Sigmoid colon (tissue), 7 donors: ENCODE results near the gene ATP2A2. TPM values are rescaled to one million over a fixed set of nuclear protein-coding genes. Genes with fewer than 3 reads are reported as not detected.

Experiments
- DNase-seq: peaks from one replicate; pipeline ENCODE4 v3.0.0-alpha.2; 2019
- H3K27ac ChIP-seq, 4 donors: fragments of 200-600 bp; sonication (generic); one replicate each; pipeline ENCODE4 v1.5.1; 2016 to 2019; ENCODE audit warnings: mild to moderate bottlenecking in 1 of 4
- H3K27me3 ChIP-seq, 3 donors: fragments of 200-600 bp; sonication (generic); one replicate each; pipeline ENCODE4 v1.5.1; 2019; ENCODE audit warnings: mild to moderate bottlenecking in 1 of 3
- H3K36me3 ChIP-seq, 4 donors: fragments of 200-600 bp; sonication (generic); one replicate each; pipeline ENCODE4 v1.5.1; 2016 to 2019
- H3K4me1 ChIP-seq, 4 donors: fragments of 200-600 bp; sonication (generic); one replicate each; pipeline ENCODE4 v1.5.1; 2017 to 2019
- H3K4me3 ChIP-seq, 4 donors: fragments of 200-600 bp; sonication (generic); one replicate each; pipeline ENCODE4 v1.5.1; 2017 to 2019; ENCODE audit warnings: mild to moderate bottlenecking in 2 of 4, moderate library complexity in 1 of 4
- H3K9me3 ChIP-seq, 4 donors: fragments of 200-600 bp in 3 of 4; sonication (generic) in 3 of 4; one replicate each; pipeline versions ENCODE4 v1.5.1 to v1.6.1; 2013 to 2019
- EP300 ChIP-seq, 4 donors: sonication (generic); formaldehyde crosslinking; IDR thresholded peaks; one replicate each; pipeline ENCODE4 v1.6.1; 2017; ENCODE audit warnings: antibody characterized with exemption in 4 of 4
- POLR2A ChIP-seq, 2 donors: fragments of 450-650 bp; IDR thresholded peaks; one replicate each; pipeline ENCODE4 v1.6.1; 2016; ENCODE audit warnings: antibody characterized with exemption in 2 of 2, mild to moderate bottlenecking in 2 of 2, moderate library complexity in 2 of 2
- POLR2AphosphoS5 ChIP-seq, 4 donors: sonication (generic); formaldehyde crosslinking; IDR thresholded peaks; one replicate each; pipeline ENCODE4 v1.6.1; 2017; ENCODE audit warnings: antibody characterized with exemption in 4 of 4
- WGBS, 2 donors: extraction: QIAGEN DNeasy Blood & Tissue Kit; methylation state at CpG; one replicate each; pipeline ENCODE4 v1.1.7; 2013; 5-methylcytosine and 5-hydroxymethylcytosine counted together
- intact Hi-C: fragments of 100-400 bp; cut with DNase I; formaldehyde crosslinking; loops from one replicate; pipeline ENCODE4 v1.15.1; 2023
- polyA plus RNA-seq, 3 donors: library from polyadenylated mRNA; stranded (reverse); fragments of 200-250 nt; gene quantifications; one replicate each; pipeline ENCODE4 v1.2.3, GENCODE V29; 2013
- total RNA-seq, 4 donors: library from RNA; depleted of rRNA; stranded (reverse); fragments of >200 nt; gene quantifications; one replicate each; pipeline ENCODE4 v1.1.0, GENCODE V29; 2016
- TF ChIP-seq, protein P1 (sequence below), 4 experiments: fragments of 450-650 bp in 3 of 4; fragments of 200-600 bp in 1 of 4; IDR thresholded peaks; one replicate each; pipeline ENCODE4 v1.5.1; 2016 to 2019; ENCODE audit warnings: antibody characterized with exemption in 4 of 4, mild to moderate bottlenecking in 3 of 4, moderate library complexity in 2 of 4
- donor health status: healthy with polysubstance abuse.
- donor health status: Bipolar disorder and iron deficiency.
- donor health status: healthy.

ATP2A2 gene
- total and polyA plus RNA-seq, 7 donors = 16.6 to 121 (median 84.9) TPM

DNA sequence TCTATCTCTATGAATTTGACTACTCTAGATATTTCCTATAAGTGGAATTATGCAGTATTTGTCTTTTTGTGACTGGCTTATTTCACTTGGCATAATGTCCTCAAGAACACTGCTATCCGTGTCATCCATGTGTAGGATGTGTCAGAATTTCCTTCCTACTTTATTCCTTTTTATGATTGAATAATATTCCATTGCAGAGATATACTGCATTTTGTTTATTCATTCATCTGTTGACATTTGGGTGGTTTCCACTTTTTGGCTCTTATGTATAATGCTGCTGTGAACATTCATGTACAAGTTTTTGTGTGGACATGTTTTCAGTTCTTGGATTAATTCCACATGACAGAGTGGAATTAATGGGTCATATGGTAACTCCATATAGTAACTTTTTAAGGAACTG is 45.7 kb upstream of the ATP2A2 start:
- peaks cover 0 to 4% (median 0%) of the 10 kb centered on the region in 4 donors for H3K4me1 ChIP-seq
- H3K27ac ChIP-seq = peak overlapping the region in 1 of 4 donors; percentile 25
- DNase-seq = no peak
- 88 to 96% methylated on average over 1 of the region's 1 CpG for WGBS, 2 donors
- no peaks in the 10 kb centered on the region for H3K27me3 ChIP-seq
- H3K9me3 ChIP-seq = no peaks in the 10 kb centered on the region
- H3K4me3 ChIP-seq = no peak overlapping the region
- TF ChIP-seq EP300 (IDR thresholded peaks at IDR 0.05) (no peak), POLR2AphosphoS5 (IDR thresholded peaks at IDR 0.05) (no peak)
- TF ChIP-seq, protein P1, sequence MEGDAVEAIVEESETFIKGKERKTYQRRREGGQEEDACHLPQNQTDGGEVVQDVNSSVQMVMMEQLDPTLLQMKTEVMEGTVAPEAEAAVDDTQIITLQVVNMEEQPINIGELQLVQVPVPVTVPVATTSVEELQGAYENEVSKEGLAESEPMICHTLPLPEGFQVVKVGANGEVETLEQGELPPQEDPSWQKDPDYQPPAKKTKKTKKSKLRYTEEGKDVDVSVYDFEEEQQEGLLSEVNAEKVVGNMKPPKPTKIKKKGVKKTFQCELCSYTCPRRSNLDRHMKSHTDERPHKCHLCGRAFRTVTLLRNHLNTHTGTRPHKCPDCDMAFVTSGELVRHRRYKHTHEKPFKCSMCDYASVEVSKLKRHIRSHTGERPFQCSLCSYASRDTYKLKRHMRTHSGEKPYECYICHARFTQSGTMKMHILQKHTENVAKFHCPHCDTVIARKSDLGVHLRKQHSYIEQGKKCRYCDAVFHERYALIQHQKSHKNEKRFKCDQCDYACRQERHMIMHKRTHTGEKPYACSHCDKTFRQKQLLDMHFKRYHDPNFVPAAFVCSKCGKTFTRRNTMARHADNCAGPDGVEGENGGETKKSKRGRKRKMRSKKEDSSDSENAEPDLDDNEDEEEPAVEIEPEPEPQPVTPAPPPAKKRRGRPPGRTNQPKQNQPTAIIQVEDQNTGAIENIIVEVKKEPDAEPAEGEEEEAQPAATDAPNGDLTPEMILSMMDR (IDR thresholded peaks at IDR 0.05) = no peak
- no peaks in the 10 kb centered on the region for H3K36me3 ChIP-seq
- intact Hi-C loops = no loop called here

DNA sequence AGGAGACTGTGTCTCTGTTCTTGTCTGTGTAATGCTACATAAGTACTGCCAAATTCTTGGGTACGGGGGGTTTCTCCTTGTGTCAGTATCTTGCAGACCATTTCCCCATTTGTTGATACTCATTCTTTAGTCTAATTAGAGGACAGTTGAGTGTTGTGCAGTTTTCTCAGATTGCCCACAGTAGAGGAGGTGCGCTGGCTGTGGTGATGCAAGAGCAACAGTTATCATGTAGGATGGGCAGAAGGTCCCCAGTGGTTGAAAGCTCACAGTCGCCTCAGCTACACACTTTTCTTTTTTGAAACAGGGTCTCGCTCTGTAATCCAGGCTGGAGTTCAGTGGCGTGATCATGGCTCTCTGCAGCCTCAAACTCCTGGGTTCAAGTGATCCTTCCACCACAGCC is 37.8 kb upstream of the ATP2A2 start:
- WGBS, 2 donors = 94 to 96% methylated on average over 5 of the region's 5 CpGs
- DNase-seq = no peak
- no peaks in the 10 kb centered on the region for H3K9me3 ChIP-seq

DNA sequence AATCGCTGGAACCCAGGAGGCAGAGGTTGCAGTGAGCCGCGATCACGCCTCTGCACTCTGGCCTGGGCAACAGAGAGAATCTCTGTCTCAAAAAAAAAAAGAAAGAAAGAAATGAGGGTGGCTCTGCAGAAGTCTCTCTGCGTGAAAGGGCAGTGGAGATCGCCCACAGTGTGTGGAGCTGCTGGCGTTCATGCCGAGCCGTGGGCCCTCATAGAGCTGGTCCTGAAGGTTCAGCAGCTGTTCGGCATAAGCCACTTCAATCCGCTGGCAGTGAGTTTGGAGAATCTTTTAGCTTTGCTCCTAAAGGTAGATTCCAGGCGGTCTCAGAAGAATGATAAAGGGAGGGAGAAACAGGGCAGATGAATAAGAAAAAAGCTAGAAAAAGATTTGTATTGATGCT is 36.7 kb upstream of the ATP2A2 start:
- no peak overlapping the region for H3K4me3 ChIP-seq
- TF ChIP-seq POLR2AphosphoS5 (IDR thresholded peaks at IDR 0.05) (no peak), POLR2A (IDR thresholded peaks at IDR 0.05) (no peak), EP300 (IDR thresholded peaks at IDR 0.05) (no peak)
- H3K27ac ChIP-seq = no peak overlapping the region
- 94 to 96% methylated on average over 12 of the region's 12 CpGs for WGBS, 2 donors
- DNase-seq = no peak
- intact Hi-C loops = no loop called here
- no peaks in the 10 kb centered on the region for H3K27me3 ChIP-seq
- H3K36me3 ChIP-seq = peaks cover 0 to 16% (median 0%) of the 10 kb centered on the region in 4 donors
- peaks cover 0 to 31% (median 28%) of the 10 kb centered on the region in 4 donors for H3K4me1 ChIP-seq
- H3K9me3 ChIP-seq = no peaks in the 10 kb centered on the region

More for the DNA sequence above, 37.8 kb upstream of the ATP2A2 start:
- no peak for TF ChIP-seq EP300 (IDR thresholded peaks at IDR 0.05)
- no peak for TF ChIP-seq POLR2AphosphoS5 (IDR thresholded peaks at IDR 0.05)
- TF ChIP-seq, protein P1 (IDR thresholded peaks at IDR 0.05) = no peak
- TF ChIP-seq POLR2A (IDR thresholded peaks at IDR 0.05) = no peak
- H3K27me3 ChIP-seq = no peaks in the 10 kb centered on the region
- peaks cover 0 to 16% (median 0%) of the 10 kb centered on the region in 4 donors for H3K36me3 ChIP-seq
- no peak overlapping the region for H3K4me3 ChIP-seq
- peaks cover 0 to 20% (median 18%) of the 10 kb centered on the region in 4 donors for H3K4me1 ChIP-seq
- intact Hi-C loops = no loop called here
- no peak overlapping the region for H3K27ac ChIP-seq

DNA sequence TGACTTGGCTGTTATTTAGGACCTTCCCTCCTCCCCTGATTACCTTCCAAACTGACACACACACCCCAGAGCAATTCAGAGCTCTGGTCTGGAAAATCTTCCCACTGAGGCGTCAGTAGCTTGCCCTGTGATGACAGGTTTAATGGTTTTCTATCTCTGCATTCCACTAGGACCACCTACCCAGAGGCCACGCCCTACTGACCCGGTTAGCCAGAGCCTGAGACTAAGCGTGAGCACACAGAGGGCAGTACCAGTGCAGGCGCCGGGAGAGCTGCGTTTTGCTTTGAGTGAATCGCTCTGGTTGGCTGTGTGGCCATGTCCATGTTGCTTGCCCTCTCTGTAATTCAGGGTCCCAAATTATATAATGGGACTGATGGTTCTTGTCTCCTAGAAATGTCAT is 36.2 kb upstream of the ATP2A2 start:
- 79 to 85% methylated on average over 8 of the region's 8 CpGs for WGBS, 2 donors
- Histone ChIP-seq H3K27me3 (no peaks in the 10 kb centered on the region), H3K36me3 (peaks cover 0 to 16% (median 0%) of the 10 kb centered on the region in 4 donors), H3K9me3 (no peaks in the 10 kb centered on the region), H3K27ac (no peak overlapping the region), H3K4me1 (peaks cover 0 to 36% (median 32%) of the 10 kb centered on the region in 4 donors), H3K4me3 (no peak overlapping the region)
- DNase-seq = no peak
- TF ChIP-seq EP300 (IDR thresholded peaks at IDR 0.05) = no peak
- no peak for TF ChIP-seq POLR2A (IDR thresholded peaks at IDR 0.05)
- no peak for TF ChIP-seq POLR2AphosphoS5 (IDR thresholded peaks at IDR 0.05)
- TF ChIP-seq, protein P1 (IDR thresholded peaks at IDR 0.05) = no peak
- intact Hi-C loops = no loop called here

DNA sequence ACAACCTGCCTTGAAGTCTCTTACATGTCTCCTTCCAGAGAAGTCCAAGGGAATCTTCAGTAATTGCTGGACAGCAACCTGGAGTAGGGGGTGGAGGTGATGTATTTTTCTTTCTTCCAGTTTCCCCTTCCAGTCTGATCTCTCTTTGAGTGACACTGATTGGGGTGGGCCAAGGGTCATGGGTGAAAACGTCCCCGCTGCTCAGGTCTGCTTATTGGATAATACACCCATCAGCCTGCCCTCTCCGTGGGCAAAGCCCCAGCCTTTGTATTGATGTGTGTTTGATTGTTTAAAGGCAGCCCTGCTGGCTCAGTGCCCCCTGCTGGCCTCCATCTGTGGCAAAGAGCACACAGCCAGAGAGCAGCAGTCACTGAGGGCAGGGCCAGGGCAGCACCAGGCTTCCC is 35.7 kb upstream of the ATP2A2 start:
- H3K27ac ChIP-seq = no peak overlapping the region
- DNase-seq = no peak
- H3K9me3 ChIP-seq = no peaks in the 10 kb centered on the region
- 34 to 64% methylated on average over 3 of the region's 3 CpGs for WGBS, 2 donors
- TF ChIP-seq, protein P1 (IDR thresholded peaks at IDR 0.05) = peak in 1 of 4 experiments; percentile 14
- no peak for TF ChIP-seq POLR2A (IDR thresholded peaks at IDR 0.05)
- TF ChIP-seq POLR2AphosphoS5 (IDR thresholded peaks at IDR 0.05) = no peak
- H3K4me1 ChIP-seq = peaks cover 0 to 41% (median 33%) of the 10 kb centered on the region in 4 donors
- peaks cover 0 to 16% (median 0%) of the 10 kb centered on the region in 4 donors for H3K36me3 ChIP-seq
- no peaks in the 10 kb centered on the region for H3K27me3 ChIP-seq
- H3K4me3 ChIP-seq = no peak overlapping the region
- intact Hi-C loops = no loop called here
